H9 (cell line): ENCODE measurements around the gene SH3BP5. TPM values are rescaled to one million over a fixed set of nuclear protein-coding genes. Genes with fewer than 3 reads are reported as not detected.

ENCODE experiments used
- DNase-seq: peaks from one replicate; pipeline ENCODE4 v3.0.0-alpha.2; 2017
- H2AFZ ChIP-seq: one replicate; pipeline ENCODE4 v1.6.1; 2013; ENCODE audit warnings: mild to moderate bottlenecking, low read length, control low read depth, moderate library complexity
- H2AK5ac ChIP-seq: 2 replicates; pipeline ENCODE4 v1.6.1; 2013; ENCODE audit warnings: low read length, control low read depth, mixed read lengths; ENCODE audit not compliant: insufficient read length
- H2BK120ac ChIP-seq: one replicate; pipeline ENCODE4 v1.6.1; 2013; ENCODE audit warnings: low read depth, mild to moderate bottlenecking, low read length, control low read depth, inconsistent platforms; ENCODE audit not compliant: poor library complexity, severe bottlenecking
- H2BK12ac ChIP-seq: 2 replicates; pipeline ENCODE4 v1.6.1; 2013; ENCODE audit warnings: low read length, control low read depth, mixed read lengths, low read depth; ENCODE audit not compliant: insufficient read length
- H2BK15ac ChIP-seq: 2 replicates; pipeline ENCODE4 v1.6.1; 2013; ENCODE audit warnings: low read depth, low read length, control low read depth
- H2BK20ac ChIP-seq: one replicate; pipeline ENCODE4 v1.6.1; 2013; ENCODE audit warnings: low read depth, mild to moderate bottlenecking, low read length, control low read depth, inconsistent platforms; ENCODE audit not compliant: poor library complexity, severe bottlenecking
- H2BK5ac ChIP-seq: 2 replicates; pipeline ENCODE4 v1.6.1; 2013; ENCODE audit warnings: low read length, control low read depth, mixed read lengths; ENCODE audit not compliant: insufficient read length
- H3K14ac ChIP-seq: 2 replicates; pipeline ENCODE4 v1.6.1; 2013; ENCODE audit warnings: low read length, control low read depth; ENCODE audit not compliant: insufficient read depth
- H3K18ac ChIP-seq: 2 replicates; pipeline ENCODE4 v1.6.1; 2013; ENCODE audit warnings: low read depth, mild to moderate bottlenecking, mixed read lengths, low read length, control low read depth; ENCODE audit not compliant: insufficient read length
- H3K23ac ChIP-seq: 2 replicates; pipeline ENCODE4 v1.6.1; 2013; ENCODE audit warnings: low read length, control low read depth, mixed read lengths, low read depth; ENCODE audit not compliant: insufficient read length
- H3K23me2 ChIP-seq: 2 replicates; pipeline ENCODE4 v1.6.1; 2013; ENCODE audit warnings: low read depth, mild to moderate bottlenecking, mixed read lengths, low read length, control low read depth; ENCODE audit not compliant: insufficient read length, poor library complexity, severe bottlenecking
- H3K27ac ChIP-seq: 2 replicates; pipeline ENCODE4 v1.5.1; 2013; ENCODE audit warnings: low read length, control low read depth, mixed read lengths, low read depth; ENCODE audit not compliant: insufficient read length
- H3K27me3 ChIP-seq: 2 replicates; pipeline ENCODE4 v1.6.1; 2013; ENCODE audit warnings: low read length, control low read depth, inconsistent platforms; ENCODE audit not compliant: insufficient read depth
- H3K4ac ChIP-seq: 2 replicates; pipeline ENCODE4 v1.6.1; 2013; ENCODE audit warnings: low read depth, mild to moderate bottlenecking, control low read depth, inconsistent platforms, low read length, moderate library complexity
- H3K4me1 ChIP-seq: 2 replicates; pipeline ENCODE4 v1.6.1; 2013; ENCODE audit warnings: low read length, control low read depth, inconsistent platforms; ENCODE audit not compliant: insufficient read depth
- H3K4me2 ChIP-seq: 2 replicates; pipeline ENCODE4 v1.6.1; 2013; ENCODE audit warnings: low read length, control low read depth, mixed read lengths; ENCODE audit not compliant: insufficient read length, insufficient read depth
- H3K56ac ChIP-seq: 2 replicates; pipeline ENCODE4 v1.6.1; 2013; ENCODE audit warnings: low read depth, mild to moderate bottlenecking, mixed read lengths, low read length, control low read depth; ENCODE audit not compliant: insufficient read length
- H3K79me1 ChIP-seq: 2 replicates; pipeline ENCODE4 v1.6.1; 2013; ENCODE audit warnings: low read depth, mild to moderate bottlenecking, moderate library complexity, low read length, control low read depth, inconsistent platforms; ENCODE audit not compliant: insufficient read depth, poor library complexity, severe bottlenecking
- H3K79me2 ChIP-seq: 2 replicates; pipeline ENCODE4 v1.6.1; 2013; ENCODE audit warnings: low read length, control low read depth, inconsistent platforms; ENCODE audit not compliant: insufficient read depth
- H3K9ac ChIP-seq: 2 replicates; pipeline ENCODE4 v1.6.1; 2013; ENCODE audit warnings: low read length, control low read depth, mixed read lengths; ENCODE audit not compliant: insufficient read length; ENCODE audit errors: extremely low read depth
- H3K9me3 ChIP-seq: one replicate; pipeline ENCODE4 v1.6.1; 2013; ENCODE audit warnings: low read depth, low read length, inconsistent platforms; ENCODE audit not compliant: control insufficient read depth
- H3T11ph ChIP-seq: one replicate; pipeline ENCODE4 v1.6.1; 2013; ENCODE audit warnings: mild to moderate bottlenecking, low read length, control low read depth, inconsistent platforms
- H4K20me1 ChIP-seq: one replicate; pipeline ENCODE4 v1.6.1; 2013; ENCODE audit not compliant: control insufficient read depth, insufficient read length, insufficient read depth
- H4K5ac ChIP-seq: 2 replicates; pipeline ENCODE4 v1.6.1; 2013; ENCODE audit warnings: low read depth, mild to moderate bottlenecking, mixed read lengths, low read length, control low read depth; ENCODE audit not compliant: insufficient read length
- H4K8ac ChIP-seq: replicated peaks from 2 replicates; pipeline ENCODE4 v1.6.1; 2013; ENCODE audit warnings: low read length, control low read depth, mixed read lengths, low read depth; ENCODE audit not compliant: insufficient read length
- H4K91ac ChIP-seq: 2 replicates; pipeline ENCODE4 v1.6.1; 2013; ENCODE audit warnings: low read depth, mild to moderate bottlenecking, moderate library complexity, mixed read lengths, low read length, control low read depth; ENCODE audit not compliant: insufficient read length
- H3K27ac Mint-ChIP-seq, 3 experiments: 2 replicates in 2 of 3; 3 replicates in 1 of 3; pipeline ENCODE4 v1.8.0; 2020 to 2021; ENCODE audit warnings: mixed read lengths in 3 of 3, mild to moderate bottlenecking in 1 of 3, moderate library complexity in 1 of 3
- H3K27me3 Mint-ChIP-seq: 2 replicates; pipeline ENCODE4 v1.8.0; 2021; ENCODE audit warnings: low read depth, mild to moderate bottlenecking, moderate library complexity, mixed read lengths
- H3K36me3 Mint-ChIP-seq, 3 experiments: 2 replicates in 2 of 3; 3 replicates in 1 of 3; pipeline ENCODE4 v1.8.0; 2020 to 2021; ENCODE audit warnings: low read depth in 3 of 3, mixed read lengths in 3 of 3; ENCODE audit not compliant: insufficient read depth in 1 of 3
- H3K4me1 Mint-ChIP-seq, 2 experiments: 2 replicates each; pipeline ENCODE4 v1.8.0; 2020; ENCODE audit warnings: mixed read lengths in 2 of 2
- H3K4me3 Mint-ChIP-seq, 2 experiments: 2 replicates in 1 of 2; 3 replicates in 1 of 2; pipeline ENCODE4 v1.8.0; 2020 to 2021; ENCODE audit warnings: mild to moderate bottlenecking in 2 of 2, mixed read lengths in 2 of 2, moderate library complexity in 1 of 2
- H3K9me3 Mint-ChIP-seq, 2 experiments: 2 replicates in 1 of 2; 3 replicates in 1 of 2; pipeline ENCODE4 v1.8.0; 2020; ENCODE audit warnings: mild to moderate bottlenecking in 2 of 2, mixed read lengths in 2 of 2, moderate library complexity in 1 of 2
- CTCF ChIP-seq: fragments of 200-600 bp; sonication (generic); conservative IDR thresholded peaks from 3 replicates; pipeline ENCODE4 v1.8.0; 2021; ENCODE audit warnings: antibody characterized with exemption, mild to moderate bottlenecking
- WGBS: extraction: QIAGEN DNeasy Blood & Tissue Kit; methylation state at CpG from one replicate; pipeline ENCODE4 v1.1.7; 2013; ENCODE audit warnings: missing lambda C conversion rate, low lambda C conversion rate, mixed read lengths; ENCODE audit not compliant: insufficient read length; ENCODE audit errors: extremely low coverage; 5-methylcytosine and 5-hydroxymethylcytosine counted together
- total RNA-seq: library from RNA; stranded (reverse); gene quantifications from 2 replicates; pipeline ENCODE4 v1.2.1, GENCODE V29; 2021

SH3BP5 gene
- total RNA-seq, 1 experiment from 2014 or later: 6.8 TPM

GRCh38 chr3:15303216-15303615 lies 29.2 kb downstream of the SH3BP5 start:
- Histone ChIP-seq H3K56ac (no peak overlapping the region), H2BK5ac (no peak overlapping the region), H3K4me1 (peaks cover under 1% of the 10 kb centered on the region; the same call in 1 of the 2 replicates), H3K79me1 (no peaks in the 10 kb centered on the region), H4K20me1 (no peaks in the 10 kb centered on the region), H3K23ac (no peak overlapping the region), H3K9ac (no peak overlapping the region), H3K14ac (no peak overlapping the region), H3K23me2 (no peaks in the 10 kb centered on the region), H3K18ac (no peak overlapping the region), H4K5ac (no peak overlapping the region), H3K4ac (no peak overlapping the region), H3K27ac (no peak overlapping the region), H2BK120ac (no peak overlapping the region), H2BK12ac (no peak overlapping the region), H4K91ac (no peak overlapping the region), H3K4me2 (no peak overlapping the region), H3T11ph (no peak overlapping the region), H3K9me3 (no peaks in the 10 kb centered on the region), H2BK20ac (no peak overlapping the region), H2AK5ac (no peak overlapping the region), H2BK15ac (no peak overlapping the region), H2AFZ (no peak overlapping the region), H3K79me2 (no peaks in the 10 kb centered on the region), H3K27me3 (no peaks in the 10 kb centered on the region), H4K8ac (no peak overlapping the region)
- no peak overlapping the region for H3K4me3 Mint-ChIP-seq
- no CpG with 5 or more reads among the region's 8 CpGs for WGBS
- peaks cover 0 to 13% (median 4%) of the 10 kb centered on the region in 3 experiments; a peak in 2 of 7 replicates for H3K36me3 Mint-ChIP-seq
- H3K27me3 Mint-ChIP-seq: no peaks in the 10 kb centered on the region
- H3K27ac Mint-ChIP-seq: no peak overlapping the region; a peak in 1 of 7 replicates
- no peak for DNase-seq
- TF ChIP-seq CTCF: no peak
- H3K4me1 Mint-ChIP-seq: peaks cover 7 to 16% of the 10 kb centered on the region in 2 experiments
- no peaks in the 10 kb centered on the region; a peak in 1 of 5 replicates for H3K9me3 Mint-ChIP-seq
